H9 (cell line): ENCODE data around the gene CHST13. TPM values are rescaled to one million over a fixed set of nuclear protein-coding genes. Genes with fewer than 3 reads are reported as not detected.

Experiments used
- DNase-seq: peaks from one replicate; pipeline ENCODE4 v3.0.0-alpha.2; 2017
- H2AFZ ChIP-seq: one replicate; pipeline ENCODE4 v1.6.1; 2013; ENCODE audit warnings: mild to moderate bottlenecking, low read length, control low read depth, moderate library complexity
- H2AK5ac ChIP-seq: 2 replicates; pipeline ENCODE4 v1.6.1; 2013; ENCODE audit warnings: low read length, control low read depth, mixed read lengths; ENCODE audit not compliant: insufficient read length
- H2BK120ac ChIP-seq: one replicate; pipeline ENCODE4 v1.6.1; 2013; ENCODE audit warnings: low read depth, mild to moderate bottlenecking, low read length, control low read depth, inconsistent platforms; ENCODE audit not compliant: poor library complexity, severe bottlenecking
- H2BK12ac ChIP-seq: 2 replicates; pipeline ENCODE4 v1.6.1; 2013; ENCODE audit warnings: low read length, control low read depth, mixed read lengths, low read depth; ENCODE audit not compliant: insufficient read length
- H2BK15ac ChIP-seq: 2 replicates; pipeline ENCODE4 v1.6.1; 2013; ENCODE audit warnings: low read depth, low read length, control low read depth
- H2BK20ac ChIP-seq: one replicate; pipeline ENCODE4 v1.6.1; 2013; ENCODE audit warnings: low read depth, mild to moderate bottlenecking, low read length, control low read depth, inconsistent platforms; ENCODE audit not compliant: poor library complexity, severe bottlenecking
- H2BK5ac ChIP-seq: 2 replicates; pipeline ENCODE4 v1.6.1; 2013; ENCODE audit warnings: low read length, control low read depth, mixed read lengths; ENCODE audit not compliant: insufficient read length
- H3K14ac ChIP-seq: 2 replicates; pipeline ENCODE4 v1.6.1; 2013; ENCODE audit warnings: low read length, control low read depth; ENCODE audit not compliant: insufficient read depth
- H3K18ac ChIP-seq: 2 replicates; pipeline ENCODE4 v1.6.1; 2013; ENCODE audit warnings: low read depth, mild to moderate bottlenecking, mixed read lengths, low read length, control low read depth; ENCODE audit not compliant: insufficient read length
- H3K23ac ChIP-seq: 2 replicates; pipeline ENCODE4 v1.6.1; 2013; ENCODE audit warnings: low read length, control low read depth, mixed read lengths, low read depth; ENCODE audit not compliant: insufficient read length
- H3K23me2 ChIP-seq: 2 replicates; pipeline ENCODE4 v1.6.1; 2013; ENCODE audit warnings: low read depth, mild to moderate bottlenecking, mixed read lengths, low read length, control low read depth; ENCODE audit not compliant: insufficient read length, poor library complexity, severe bottlenecking
- H3K27ac ChIP-seq: 2 replicates; pipeline ENCODE4 v1.5.1; 2013; ENCODE audit warnings: low read length, control low read depth, mixed read lengths, low read depth; ENCODE audit not compliant: insufficient read length
- H3K27me3 ChIP-seq: 2 replicates; pipeline ENCODE4 v1.6.1; 2013; ENCODE audit warnings: low read length, control low read depth, inconsistent platforms; ENCODE audit not compliant: insufficient read depth
- H3K4ac ChIP-seq: 2 replicates; pipeline ENCODE4 v1.6.1; 2013; ENCODE audit warnings: low read depth, mild to moderate bottlenecking, control low read depth, inconsistent platforms, low read length, moderate library complexity
- H3K4me1 ChIP-seq: 2 replicates; pipeline ENCODE4 v1.6.1; 2013; ENCODE audit warnings: low read length, control low read depth, inconsistent platforms; ENCODE audit not compliant: insufficient read depth
- H3K4me2 ChIP-seq: 2 replicates; pipeline ENCODE4 v1.6.1; 2013; ENCODE audit warnings: low read length, control low read depth, mixed read lengths; ENCODE audit not compliant: insufficient read length, insufficient read depth
- H3K56ac ChIP-seq: 2 replicates; pipeline ENCODE4 v1.6.1; 2013; ENCODE audit warnings: low read depth, mild to moderate bottlenecking, mixed read lengths, low read length, control low read depth; ENCODE audit not compliant: insufficient read length
- H3K79me1 ChIP-seq: 2 replicates; pipeline ENCODE4 v1.6.1; 2013; ENCODE audit warnings: low read depth, mild to moderate bottlenecking, moderate library complexity, low read length, control low read depth, inconsistent platforms; ENCODE audit not compliant: insufficient read depth, poor library complexity, severe bottlenecking
- H3K79me2 ChIP-seq: 2 replicates; pipeline ENCODE4 v1.6.1; 2013; ENCODE audit warnings: low read length, control low read depth, inconsistent platforms; ENCODE audit not compliant: insufficient read depth
- H3K9ac ChIP-seq: 2 replicates; pipeline ENCODE4 v1.6.1; 2013; ENCODE audit warnings: low read length, control low read depth, mixed read lengths; ENCODE audit not compliant: insufficient read length; ENCODE audit errors: extremely low read depth
- H3K9me3 ChIP-seq: one replicate; pipeline ENCODE4 v1.6.1; 2013; ENCODE audit warnings: low read depth, low read length, inconsistent platforms; ENCODE audit not compliant: control insufficient read depth
- H3T11ph ChIP-seq: one replicate; pipeline ENCODE4 v1.6.1; 2013; ENCODE audit warnings: mild to moderate bottlenecking, low read length, control low read depth, inconsistent platforms
- H4K20me1 ChIP-seq: one replicate; pipeline ENCODE4 v1.6.1; 2013; ENCODE audit not compliant: control insufficient read depth, insufficient read length, insufficient read depth
- H4K5ac ChIP-seq: 2 replicates; pipeline ENCODE4 v1.6.1; 2013; ENCODE audit warnings: low read depth, mild to moderate bottlenecking, mixed read lengths, low read length, control low read depth; ENCODE audit not compliant: insufficient read length
- H4K8ac ChIP-seq: replicated peaks from 2 replicates; pipeline ENCODE4 v1.6.1; 2013; ENCODE audit warnings: low read length, control low read depth, mixed read lengths, low read depth; ENCODE audit not compliant: insufficient read length
- H4K91ac ChIP-seq: 2 replicates; pipeline ENCODE4 v1.6.1; 2013; ENCODE audit warnings: low read depth, mild to moderate bottlenecking, moderate library complexity, mixed read lengths, low read length, control low read depth; ENCODE audit not compliant: insufficient read length
- H3K27ac Mint-ChIP-seq, 3 experiments: 2 replicates in 2 of 3; 3 replicates in 1 of 3; pipeline ENCODE4 v1.8.0; 2020 to 2021; ENCODE audit warnings: mixed read lengths in 3 of 3, mild to moderate bottlenecking in 1 of 3, moderate library complexity in 1 of 3
- H3K27me3 Mint-ChIP-seq: 2 replicates; pipeline ENCODE4 v1.8.0; 2021; ENCODE audit warnings: low read depth, mild to moderate bottlenecking, moderate library complexity, mixed read lengths
- H3K36me3 Mint-ChIP-seq, 3 experiments: 2 replicates in 2 of 3; 3 replicates in 1 of 3; pipeline ENCODE4 v1.8.0; 2020 to 2021; ENCODE audit warnings: low read depth in 3 of 3, mixed read lengths in 3 of 3; ENCODE audit not compliant: insufficient read depth in 1 of 3
- H3K4me1 Mint-ChIP-seq, 2 experiments: 2 replicates each; pipeline ENCODE4 v1.8.0; 2020; ENCODE audit warnings: mixed read lengths in 2 of 2
- H3K4me3 Mint-ChIP-seq, 2 experiments: 2 replicates in 1 of 2; 3 replicates in 1 of 2; pipeline ENCODE4 v1.8.0; 2020 to 2021; ENCODE audit warnings: mild to moderate bottlenecking in 2 of 2, mixed read lengths in 2 of 2, moderate library complexity in 1 of 2
- H3K9me3 Mint-ChIP-seq, 2 experiments: 2 replicates in 1 of 2; 3 replicates in 1 of 2; pipeline ENCODE4 v1.8.0; 2020; ENCODE audit warnings: mild to moderate bottlenecking in 2 of 2, mixed read lengths in 2 of 2, moderate library complexity in 1 of 2
- WGBS: extraction: QIAGEN DNeasy Blood & Tissue Kit; methylation state at CpG from one replicate; pipeline ENCODE4 v1.1.7; 2013; ENCODE audit warnings: missing lambda C conversion rate, low lambda C conversion rate, mixed read lengths; ENCODE audit not compliant: insufficient read length; ENCODE audit errors: extremely low coverage; 5-methylcytosine and 5-hydroxymethylcytosine counted together
- total RNA-seq: library from RNA; stranded (reverse); gene quantifications from 2 replicates; pipeline ENCODE4 v1.2.1, GENCODE V29; 2021
- TF ChIP-seq, protein P1 (sequence below): fragments of 200-600 bp; sonication (generic); conservative IDR thresholded peaks from 3 replicates; pipeline ENCODE4 v1.8.0; 2021; ENCODE audit warnings: antibody characterized with exemption, mild to moderate bottlenecking

Gene CHST13
- total RNA-seq, 1 experiment from 2014 or later, result 0.85 TPM

- no peak overlapping the region for H3K27ac Mint-ChIP-seq
Measured at GRCh38 chr3:126512026-126512425, 11.9 kb upstream of the CHST13 start.

More at GRCh38 chr3:126512026-126512425, 11.9 kb upstream of the CHST13 start:
- Mint-ChIP-seq H3K36me3 (no peaks in the 10 kb centered on the region), H3K4me1 (no peaks in the 10 kb centered on the region), H3K27me3 (no peaks in the 10 kb centered on the region), H3K9me3 (no peaks in the 10 kb centered on the region), H3K4me3 (no peak overlapping the region)
- no peaks in the 10 kb centered on the region for H4K20me1 ChIP-seq
- no peak overlapping the region for H4K5ac ChIP-seq
- no peaks in the 10 kb centered on the region for H3K79me1 ChIP-seq
- no peaks in the 10 kb centered on the region for H3K4me1 ChIP-seq
- no peaks in the 10 kb centered on the region for H3K27me3 ChIP-seq
- H3K9ac ChIP-seq, result no peak overlapping the region
- WGBS, result no CpG with 5 or more reads among the region's 7 CpGs
- no peak overlapping the region for H2AFZ ChIP-seq
- TF ChIP-seq, protein P1, sequence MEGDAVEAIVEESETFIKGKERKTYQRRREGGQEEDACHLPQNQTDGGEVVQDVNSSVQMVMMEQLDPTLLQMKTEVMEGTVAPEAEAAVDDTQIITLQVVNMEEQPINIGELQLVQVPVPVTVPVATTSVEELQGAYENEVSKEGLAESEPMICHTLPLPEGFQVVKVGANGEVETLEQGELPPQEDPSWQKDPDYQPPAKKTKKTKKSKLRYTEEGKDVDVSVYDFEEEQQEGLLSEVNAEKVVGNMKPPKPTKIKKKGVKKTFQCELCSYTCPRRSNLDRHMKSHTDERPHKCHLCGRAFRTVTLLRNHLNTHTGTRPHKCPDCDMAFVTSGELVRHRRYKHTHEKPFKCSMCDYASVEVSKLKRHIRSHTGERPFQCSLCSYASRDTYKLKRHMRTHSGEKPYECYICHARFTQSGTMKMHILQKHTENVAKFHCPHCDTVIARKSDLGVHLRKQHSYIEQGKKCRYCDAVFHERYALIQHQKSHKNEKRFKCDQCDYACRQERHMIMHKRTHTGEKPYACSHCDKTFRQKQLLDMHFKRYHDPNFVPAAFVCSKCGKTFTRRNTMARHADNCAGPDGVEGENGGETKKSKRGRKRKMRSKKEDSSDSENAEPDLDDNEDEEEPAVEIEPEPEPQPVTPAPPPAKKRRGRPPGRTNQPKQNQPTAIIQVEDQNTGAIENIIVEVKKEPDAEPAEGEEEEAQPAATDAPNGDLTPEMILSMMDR, result no peak
- H3K9me3 ChIP-seq, result no peaks in the 10 kb centered on the region
- H2BK5ac ChIP-seq, result no peak overlapping the region
- H2AK5ac ChIP-seq, result no peak overlapping the region
- H3K18ac ChIP-seq, result no peak overlapping the region
- no peak overlapping the region for H2BK20ac ChIP-seq
- H3K27ac ChIP-seq, result no peak overlapping the region
- H3K4ac ChIP-seq, result no peak overlapping the region
- no peaks in the 10 kb centered on the region for H3K79me2 ChIP-seq
- no peak overlapping the region for H2BK12ac ChIP-seq
- H2BK15ac ChIP-seq, result no peak overlapping the region
- H3K23ac ChIP-seq, result no peak overlapping the region
- H3K23me2 ChIP-seq, result no peaks in the 10 kb centered on the region
- H3T11ph ChIP-seq, result no peak overlapping the region
- H3K56ac ChIP-seq, result no peak overlapping the region
- no peak for DNase-seq
- H4K91ac ChIP-seq, result no peak overlapping the region
- H3K4me2 ChIP-seq, result no peak overlapping the region
- H3K14ac ChIP-seq, result no peak overlapping the region
- no peak overlapping the region for H2BK120ac ChIP-seq
- H4K8ac ChIP-seq, result no peak overlapping the region
